ENCODE data around the gene USP50. TPM values are rescaled to one million over a fixed set of nuclear protein-coding genes. Genes with fewer than 3 reads are reported as not detected.

Gene USP50
- polyA plus RNA-seq, 1 of the 3 experiments (the other 2 are of a cell fraction), result not detected

GRCh38 chr15:50501815-50502214 lies 44.7 kb downstream of the USP50 start:
- 95% methylated on average over 4 of the region's 4 CpGs for WGBS (ENCODE audit: low lambda C conversion rate)
- no peak for TF ChIP-seq CHD2 (IDR thresholded peaks at IDR 0.05; ENCODE audit: low read length, partially characterized antibody)
- no peak for TF ChIP-seq TCF12 (IDR thresholded peaks at IDR 0.05)
- TF ChIP-seq MXI1 (IDR thresholded peaks at IDR 0.05; ENCODE audit: low read depth, low read length), result no peak
- no peak for TF ChIP-seq NRF1 (IDR thresholded peaks at IDR 0.05; ENCODE audit: low read depth, low read length)
- no peak for TF ChIP-seq SIN3A (IDR thresholded peaks at IDR 0.05; ENCODE audit: borderline replicate concordance, low read depth, low read length)
- TF ChIP-seq POLR2AphosphoS5 (IDR thresholded peaks at IDR 0.05; ENCODE audit: low read depth, low read length), result no peak
- TF ChIP-seq RFX5 (IDR thresholded peaks at IDR 0.05; ENCODE audit: low read length), result no peak
- TF ChIP-seq JUND (IDR thresholded peaks at IDR 0.05), result no peak
- TF ChIP-seq RAD21 (IDR thresholded peaks at IDR 0.05; ENCODE audit: low read length), result no peak
- no peak for TF ChIP-seq ZBTB33 (IDR thresholded peaks at IDR 0.05; ENCODE audit: borderline replicate concordance, low read depth)
- TF ChIP-seq YY1 (IDR thresholded peaks at IDR 0.05; ENCODE audit: low read depth), result no peak
- no peak for TF ChIP-seq ELF1 (IDR thresholded peaks at IDR 0.05)
- TF ChIP-seq FOXJ3 (CRISPR knock-in tag; IDR thresholded peaks at IDR 0.05), result no peak
- TF ChIP-seq, protein P1, sequence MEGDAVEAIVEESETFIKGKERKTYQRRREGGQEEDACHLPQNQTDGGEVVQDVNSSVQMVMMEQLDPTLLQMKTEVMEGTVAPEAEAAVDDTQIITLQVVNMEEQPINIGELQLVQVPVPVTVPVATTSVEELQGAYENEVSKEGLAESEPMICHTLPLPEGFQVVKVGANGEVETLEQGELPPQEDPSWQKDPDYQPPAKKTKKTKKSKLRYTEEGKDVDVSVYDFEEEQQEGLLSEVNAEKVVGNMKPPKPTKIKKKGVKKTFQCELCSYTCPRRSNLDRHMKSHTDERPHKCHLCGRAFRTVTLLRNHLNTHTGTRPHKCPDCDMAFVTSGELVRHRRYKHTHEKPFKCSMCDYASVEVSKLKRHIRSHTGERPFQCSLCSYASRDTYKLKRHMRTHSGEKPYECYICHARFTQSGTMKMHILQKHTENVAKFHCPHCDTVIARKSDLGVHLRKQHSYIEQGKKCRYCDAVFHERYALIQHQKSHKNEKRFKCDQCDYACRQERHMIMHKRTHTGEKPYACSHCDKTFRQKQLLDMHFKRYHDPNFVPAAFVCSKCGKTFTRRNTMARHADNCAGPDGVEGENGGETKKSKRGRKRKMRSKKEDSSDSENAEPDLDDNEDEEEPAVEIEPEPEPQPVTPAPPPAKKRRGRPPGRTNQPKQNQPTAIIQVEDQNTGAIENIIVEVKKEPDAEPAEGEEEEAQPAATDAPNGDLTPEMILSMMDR (IDR thresholded peaks at IDR 0.05), result no peak
- TF ChIP-seq RCOR1 (IDR thresholded peaks at IDR 0.05; ENCODE audit: low read length), result no peak
- no peak for TF ChIP-seq FOXM1 (IDR thresholded peaks at IDR 0.05; ENCODE audit: low read depth)
- TF ChIP-seq TAF1 (IDR thresholded peaks at IDR 0.05; ENCODE audit: borderline replicate concordance, low read depth, low read length), result no peak
- no peak for TF ChIP-seq NFIC (IDR thresholded peaks at IDR 0.05; ENCODE audit: borderline replicate concordance)
- H3K27ac ChIP-seq (ENCODE audit: low read depth in 2 of 2, low read length in 1 of 2), result no peak overlapping the region
- no peak overlapping the region for H3K4me3 ChIP-seq (ENCODE audit: low read depth in 2 of 2, low read length in 1 of 2)
- H3K9me2 ChIP-seq, result no peaks in the 10 kb centered on the region
- ChIA-PET CTCF (no interaction called here), POLR2A (no interaction called here)
- H3K4me1 ChIP-seq (ENCODE audit: control insufficient read depth in 1 of 2, insufficient read depth in 2 of 2, low read depth in 1 of 2, low read length in 1 of 2), result no peaks in the 10 kb centered on the region
- H3K4me2 ChIP-seq, result no peak overlapping the region
- peaks cover 46 to 65% of the 10 kb centered on the region in 2 experiments for H3K36me3 ChIP-seq (replicated peaks in 1 of 2; ENCODE audit: control insufficient read depth in 1 of 2, insufficient read depth in 2 of 2, low read length in 1 of 2)
- no peak for DNase-seq
- H3K9me3 ChIP-seq, result no peaks in the 10 kb centered on the region
- no peak overlapping the region for H2AFZ ChIP-seq (ENCODE audit: low read depth)
- H3K27me3 ChIP-seq (ENCODE audit: insufficient read depth), result no peaks in the 10 kb centered on the region
- H3F3A ChIP-seq (replicated peaks; ENCODE audit: insufficient read depth), result peaks cover 8% of the 10 kb centered on the region
- no peak overlapping the region for H3K9ac ChIP-seq
- H3K79me2 ChIP-seq (ENCODE audit: insufficient read depth), result no peaks in the 10 kb centered on the region
- no peaks in the 10 kb centered on the region for H4K20me1 ChIP-seq (ENCODE audit: insufficient read depth)

DNA sequence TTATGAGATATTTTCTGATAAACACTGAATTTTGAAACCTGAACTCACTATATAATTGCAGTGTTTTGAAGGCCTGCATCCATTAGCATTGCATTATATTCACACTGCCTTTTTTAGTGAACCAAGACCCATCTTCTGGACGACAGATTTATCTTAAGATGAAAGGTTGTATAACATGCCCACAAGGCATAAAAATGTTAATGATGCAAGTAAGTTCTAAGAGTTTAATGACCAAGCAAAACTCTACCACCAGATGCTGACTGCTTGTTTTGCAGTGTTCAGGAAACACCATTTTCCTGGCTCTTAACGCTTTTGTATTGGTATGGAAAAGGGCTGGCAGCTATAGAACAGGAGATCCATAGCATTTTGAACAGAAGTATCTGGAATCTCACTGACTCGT lies 46.1 kb downstream of the USP50 start:
- no peaks in the 10 kb centered on the region for H3K27me3 ChIP-seq (ENCODE audit: insufficient read depth)
- no peak overlapping the region for H2AFZ ChIP-seq (ENCODE audit: low read depth)
- H3K36me3 ChIP-seq (replicated peaks in 1 of 2; ENCODE audit: control insufficient read depth in 1 of 2, insufficient read depth in 2 of 2, low read length in 1 of 2), result peaks cover 59 to 79% of the 10 kb centered on the region in 2 experiments
- no peaks in the 10 kb centered on the region for H3K79me2 ChIP-seq (ENCODE audit: insufficient read depth)
- H3K9me2 ChIP-seq, result no peaks in the 10 kb centered on the region
- peaks cover 8% of the 10 kb centered on the region for H3F3A ChIP-seq (replicated peaks; ENCODE audit: insufficient read depth)
- no peak overlapping the region for H3K27ac ChIP-seq (ENCODE audit: low read depth in 2 of 2, low read length in 1 of 2)
- H4K20me1 ChIP-seq (ENCODE audit: insufficient read depth), result no peaks in the 10 kb centered on the region
- H3K9ac ChIP-seq, result no peak overlapping the region
- H3K4me2 ChIP-seq, result no peak overlapping the region
- 76% methylated on average over 3 of the region's 3 CpGs for WGBS (ENCODE audit: low lambda C conversion rate)
- no peak for DNase-seq
- H3K4me1 ChIP-seq (ENCODE audit: control insufficient read depth in 1 of 2, insufficient read depth in 2 of 2, low read depth in 1 of 2, low read length in 1 of 2), result no peaks in the 10 kb centered on the region
- no peaks in the 10 kb centered on the region for H3K9me3 ChIP-seq
- CTCF ChIA-PET, result no interaction called here
- POLR2A ChIA-PET, result no interaction called here
- no peak overlapping the region for H3K4me3 ChIP-seq (ENCODE audit: low read depth in 2 of 2, low read length in 1 of 2)
- no peak for TF ChIP-seq ELF1 (IDR thresholded peaks at IDR 0.05)
- TF ChIP-seq GABPA (IDR thresholded peaks at IDR 0.05; ENCODE audit: low read depth), result no peak
- no peak for TF ChIP-seq MEF2A (IDR thresholded peaks at IDR 0.05; ENCODE audit: borderline replicate concordance, low read depth)
- no peak for TF ChIP-seq TEAD4 (IDR thresholded peaks at IDR 0.05; ENCODE audit: borderline replicate concordance, insufficient read depth)
- TF ChIP-seq RXRA (IDR thresholded peaks at IDR 0.05; ENCODE audit: borderline replicate concordance, low read depth), result no peak
- no peak for TF ChIP-seq FOSL2 (IDR thresholded peaks at IDR 0.05; ENCODE audit: borderline replicate concordance, low read depth)
- TF ChIP-seq, protein P2, sequence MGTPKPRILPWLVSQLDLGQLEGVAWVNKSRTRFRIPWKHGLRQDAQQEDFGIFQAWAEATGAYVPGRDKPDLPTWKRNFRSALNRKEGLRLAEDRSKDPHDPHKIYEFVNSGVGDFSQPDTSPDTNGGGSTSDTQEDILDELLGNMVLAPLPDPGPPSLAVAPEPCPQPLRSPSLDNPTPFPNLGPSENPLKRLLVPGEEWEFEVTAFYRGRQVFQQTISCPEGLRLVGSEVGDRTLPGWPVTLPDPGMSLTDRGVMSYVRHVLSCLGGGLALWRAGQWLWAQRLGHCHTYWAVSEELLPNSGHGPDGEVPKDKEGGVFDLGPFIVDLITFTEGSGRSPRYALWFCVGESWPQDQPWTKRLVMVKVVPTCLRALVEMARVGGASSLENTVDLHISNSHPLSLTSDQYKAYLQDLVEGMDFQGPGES (IDR thresholded peaks at IDR 0.05; ENCODE audit: low read depth, low read length), result no peak
- no peak for TF ChIP-seq PBX3 (IDR thresholded peaks at IDR 0.05)
- TF ChIP-seq EP300 (IDR thresholded peaks at IDR 0.05; ENCODE audit: borderline replicate concordance in 1 of 2, low read depth in 1 of 2, low read length in 1 of 2), result no peak
